ENCODE measurements around the gene FFAR1.

The FFAR1 gene

GRCh38 chr19:35307931-35308330 lies 39.8 kb upstream of the FFAR1 start:
- Histone ChIP-seq H3K27me3 (ENCODE audit: insufficient read depth, low read length) (no peaks in the 10 kb centered on the region), H3K9ac (ENCODE audit: low read depth, low read length) (no peak overlapping the region), H3K27ac (ENCODE audit: low read length) (no peak overlapping the region)

GRCh38 chr19:35308910-35309309 lies 38.8 kb upstream of the FFAR1 start:
- no peak overlapping the region for H3K27ac ChIP-seq (ENCODE audit: low read length)
- H3K4me3 ChIP-seq (ENCODE audit: low read length): no peak overlapping the region
- H3K4me1 ChIP-seq (ENCODE audit: insufficient read depth, low read length): no peaks in the 10 kb centered on the region; the same call in 1 of the 2 replicates
- H3K9ac ChIP-seq (ENCODE audit: low read depth, low read length): no peak overlapping the region
- no peaks in the 10 kb centered on the region for H3K9me3 ChIP-seq (ENCODE audit: insufficient read depth, low read depth, low read length)
- no peaks in the 10 kb centered on the region for H3K36me3 ChIP-seq (ENCODE audit: insufficient read depth, low read depth, low read length)
- H3K27me3 ChIP-seq (ENCODE audit: insufficient read depth, low read length): no peaks in the 10 kb centered on the region

More at GRCh38 chr19:35307931-35308330, 39.8 kb upstream of the FFAR1 start:
- Histone ChIP-seq H3K36me3 (ENCODE audit: insufficient read depth, low read depth, low read length) (no peaks in the 10 kb centered on the region), H3K4me3 (ENCODE audit: low read length) (no peak overlapping the region), H3K4me1 (ENCODE audit: insufficient read depth, low read length) (no peaks in the 10 kb centered on the region; the same call in 1 of the 2 replicates), H3K9me3 (ENCODE audit: insufficient read depth, low read depth, low read length) (no peaks in the 10 kb centered on the region)

- Histone ChIP-seq H3K4me1 (ENCODE audit: insufficient read depth, low read length) (no peaks in the 10 kb centered on the region; the same call in 1 of the 2 replicates), H3K4me3 (ENCODE audit: low read length) (no peak overlapping the region), H3K27me3 (ENCODE audit: insufficient read depth, low read length) (no peaks in the 10 kb centered on the region), H3K9ac (ENCODE audit: low read depth, low read length) (no peak overlapping the region), H3K9me3 (ENCODE audit: insufficient read depth, low read depth, low read length) (no peaks in the 10 kb centered on the region), H3K27ac (ENCODE audit: low read length) (no peak overlapping the region), H3K36me3 (ENCODE audit: insufficient read depth, low read depth, low read length) (no peaks in the 10 kb centered on the region)
Measured at GRCh38 chr19:35309481-35310279, 38.0 kb upstream of the FFAR1 start.

DNA sequence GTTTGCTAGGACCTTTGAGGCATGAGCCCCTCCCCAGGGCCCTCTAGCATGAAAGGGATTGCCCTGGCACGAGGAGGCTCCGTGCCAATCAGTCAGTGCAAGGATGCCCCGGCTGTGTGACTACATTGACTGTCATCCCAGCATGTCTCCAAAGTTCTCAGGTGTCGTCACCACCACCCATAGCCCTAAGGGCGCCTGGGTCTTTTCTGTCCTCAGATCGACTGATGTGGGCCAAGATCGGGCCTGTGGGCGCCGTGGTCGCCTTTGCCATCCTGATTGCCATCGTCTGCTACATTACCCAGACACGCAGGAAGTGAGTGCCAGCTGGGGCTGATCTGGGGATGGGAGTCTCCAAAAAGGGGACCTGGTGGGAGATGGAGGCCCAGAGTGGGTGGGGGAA lies 37.4 kb upstream of the FFAR1 start:
- Histone ChIP-seq H3K36me3 (ENCODE audit: insufficient read depth, low read depth, low read length) (no peaks in the 10 kb centered on the region), H3K27me3 (ENCODE audit: insufficient read depth, low read length) (no peaks in the 10 kb centered on the region), H3K4me1 (ENCODE audit: insufficient read depth, low read length) (no peaks in the 10 kb centered on the region; the same call in 1 of the 2 replicates), H3K4me3 (ENCODE audit: low read length) (no peak overlapping the region), H3K27ac (ENCODE audit: low read length) (no peak overlapping the region), H3K9me3 (ENCODE audit: insufficient read depth, low read depth, low read length) (no peaks in the 10 kb centered on the region), H3K9ac (ENCODE audit: low read depth, low read length) (no peak overlapping the region)

DNA sequence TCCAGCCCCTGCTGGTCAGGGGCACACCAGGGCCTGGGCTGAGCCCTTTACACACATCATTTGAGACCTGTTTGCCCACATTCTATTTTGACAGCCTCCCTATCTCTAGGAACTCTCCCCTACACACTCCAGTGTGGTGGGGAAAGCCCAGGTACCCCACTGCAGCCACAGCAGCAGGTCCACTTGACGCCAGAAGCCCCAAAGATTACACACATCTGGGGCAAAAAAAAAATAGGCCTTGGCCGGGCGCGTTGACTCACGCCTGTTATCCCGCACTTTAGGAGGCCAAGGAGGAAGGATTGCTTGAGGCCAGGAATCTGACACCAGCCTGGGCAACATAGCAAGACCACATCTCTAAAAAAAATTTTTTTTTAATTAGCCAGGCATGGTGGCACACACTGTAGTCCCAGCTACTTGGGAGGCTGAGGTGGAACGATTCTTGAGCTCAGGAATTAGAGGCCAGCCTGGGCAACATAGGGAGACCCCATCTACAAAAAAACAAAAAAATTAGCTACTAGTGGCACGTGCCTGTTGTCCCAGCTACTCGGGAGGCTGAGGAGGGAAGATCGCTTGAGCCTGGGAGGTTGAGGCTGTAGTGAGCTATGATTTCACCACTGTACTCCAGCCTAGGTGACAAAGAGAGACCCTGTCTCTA lies 36.8 kb upstream of the FFAR1 start:
- Histone ChIP-seq H3K36me3 (ENCODE audit: insufficient read depth, low read depth, low read length) (no peaks in the 10 kb centered on the region), H3K9me3 (ENCODE audit: insufficient read depth, low read depth, low read length) (no peaks in the 10 kb centered on the region), H3K27ac (ENCODE audit: low read length) (no peak overlapping the region), H3K9ac (ENCODE audit: low read depth, low read length) (no peak overlapping the region), H3K4me1 (ENCODE audit: insufficient read depth, low read length) (no peaks in the 10 kb centered on the region; the same call in 1 of the 2 replicates), H3K4me3 (ENCODE audit: low read length) (no peak overlapping the region), H3K27me3 (ENCODE audit: insufficient read depth, low read length) (no peaks in the 10 kb centered on the region)

DNA sequence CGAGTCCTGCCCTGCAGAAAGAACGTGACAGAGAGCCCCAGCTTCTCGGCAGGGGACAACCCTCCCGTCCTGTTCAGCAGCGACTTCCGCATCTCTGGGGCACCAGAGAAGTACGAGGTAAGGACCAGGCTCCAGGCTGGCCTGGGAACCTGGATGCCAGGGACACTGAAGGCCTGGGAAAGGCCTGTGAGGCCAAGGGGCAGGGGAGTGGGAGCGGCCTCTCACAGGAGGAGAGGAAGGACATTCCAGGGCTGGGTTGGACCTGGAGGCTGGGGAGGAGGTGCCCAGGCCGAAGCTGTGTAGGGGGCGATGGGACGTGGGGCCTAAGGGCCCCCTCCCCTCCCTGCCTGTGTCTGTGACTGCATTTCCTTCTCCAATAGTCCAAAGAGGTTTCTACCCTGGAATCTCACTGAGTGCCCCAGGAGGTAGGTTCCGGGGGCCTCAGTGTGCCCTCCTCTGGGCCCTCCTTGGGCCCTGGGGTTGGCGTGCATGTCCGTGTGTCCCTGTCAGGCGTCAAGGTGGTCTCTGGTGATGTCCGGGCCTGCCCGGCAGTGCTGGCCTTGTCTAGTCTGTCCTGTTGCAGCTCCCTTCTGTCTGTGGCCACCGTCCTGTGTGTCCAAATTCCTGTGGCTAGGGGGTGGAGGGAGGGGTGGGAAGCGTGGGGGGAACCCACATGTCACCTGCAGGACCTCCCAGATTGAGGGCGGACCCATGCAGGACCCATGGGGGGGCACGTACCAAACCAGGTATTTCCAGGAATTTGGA lies 35.6 kb upstream of the FFAR1 start:
- Histone ChIP-seq H3K4me1 (ENCODE audit: insufficient read depth, low read length) (no peaks in the 10 kb centered on the region; the same call in 1 of the 2 replicates), H3K27ac (ENCODE audit: low read length) (no peak overlapping the region), H3K9ac (ENCODE audit: low read depth, low read length) (no peak overlapping the region), H3K9me3 (ENCODE audit: insufficient read depth, low read depth, low read length) (no peaks in the 10 kb centered on the region), H3K36me3 (ENCODE audit: insufficient read depth, low read depth, low read length) (no peaks in the 10 kb centered on the region), H3K27me3 (ENCODE audit: insufficient read depth, low read length) (no peaks in the 10 kb centered on the region), H3K4me3 (ENCODE audit: low read length) (no peak overlapping the region)

GRCh38 chr19:35313587-35313986 lies 34.1 kb upstream of the FFAR1 start:
- H3K9me3 ChIP-seq (ENCODE audit: insufficient read depth, low read depth, low read length): no peaks in the 10 kb centered on the region
- H3K4me1 ChIP-seq (ENCODE audit: insufficient read depth, low read length): no peaks in the 10 kb centered on the region; the same call in 1 of the 2 replicates
- no peaks in the 10 kb centered on the region for H3K27me3 ChIP-seq (ENCODE audit: insufficient read depth, low read length)
- H3K9ac ChIP-seq (ENCODE audit: low read depth, low read length): no peak overlapping the region
- H3K36me3 ChIP-seq (ENCODE audit: insufficient read depth, low read depth, low read length): no peaks in the 10 kb centered on the region
- no peak overlapping the region for H3K27ac ChIP-seq (ENCODE audit: low read length)
- H3K4me3 ChIP-seq (ENCODE audit: low read length): no peak overlapping the region

DNA sequence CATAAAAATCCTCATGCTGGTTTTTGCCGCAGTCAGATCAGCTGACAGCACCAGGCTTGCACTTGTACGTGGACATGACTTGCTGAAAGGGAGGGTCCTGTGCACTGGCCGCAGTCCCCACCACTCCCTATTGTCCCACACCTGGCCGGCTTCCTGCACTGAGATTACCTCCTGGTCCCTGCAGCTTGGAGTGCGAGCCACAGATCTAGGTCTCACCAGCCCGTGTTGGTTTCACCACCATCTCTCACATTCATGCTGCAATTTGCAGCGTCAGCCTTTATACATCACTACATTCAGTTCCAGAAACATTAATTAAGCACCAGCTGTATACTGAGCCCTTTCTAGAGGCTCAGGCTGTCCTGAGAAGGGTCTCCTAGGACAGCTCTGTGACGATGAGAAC lies 33.7 kb upstream of the FFAR1 start:
- H3K9me3 ChIP-seq (ENCODE audit: insufficient read depth, low read depth, low read length): no peaks in the 10 kb centered on the region
- no peaks in the 10 kb centered on the region; the same call in 1 of the 2 replicates for H3K4me1 ChIP-seq (ENCODE audit: insufficient read depth, low read length)
- no peak overlapping the region for H3K9ac ChIP-seq (ENCODE audit: low read depth, low read length)
- no peaks in the 10 kb centered on the region for H3K27me3 ChIP-seq (ENCODE audit: insufficient read depth, low read length)
- H3K27ac ChIP-seq (ENCODE audit: low read length): no peak overlapping the region
- H3K36me3 ChIP-seq (ENCODE audit: insufficient read depth, low read depth, low read length): no peaks in the 10 kb centered on the region
- no peak overlapping the region for H3K4me3 ChIP-seq (ENCODE audit: low read length)

- H3K27me3 ChIP-seq (ENCODE audit: insufficient read depth, low read length): no peaks in the 10 kb centered on the region
- H3K9ac ChIP-seq (ENCODE audit: low read depth, low read length): no peak overlapping the region
- no peak overlapping the region for H3K27ac ChIP-seq (ENCODE audit: low read length)
- no peaks in the 10 kb centered on the region; the same call in 1 of the 2 replicates for H3K4me1 ChIP-seq (ENCODE audit: insufficient read depth, low read length)
- no peak overlapping the region for H3K4me3 ChIP-seq (ENCODE audit: low read length)
- H3K9me3 ChIP-seq (ENCODE audit: insufficient read depth, low read depth, low read length): no peaks in the 10 kb centered on the region
- no peaks in the 10 kb centered on the region for H3K36me3 ChIP-seq (ENCODE audit: insufficient read depth, low read depth, low read length)
Measured at GRCh38 chr19:35314858-35315470, 32.7 kb upstream of the FFAR1 start.

- Histone ChIP-seq H3K9ac (ENCODE audit: low read depth, low read length) (no peak overlapping the region), H3K27ac (ENCODE audit: low read length) (no peak overlapping the region), H3K9me3 (ENCODE audit: insufficient read depth, low read depth, low read length) (no peaks in the 10 kb centered on the region), H3K4me1 (ENCODE audit: insufficient read depth, low read length) (no peaks in the 10 kb centered on the region), H3K36me3 (ENCODE audit: insufficient read depth, low read depth, low read length) (no peaks in the 10 kb centered on the region), H3K27me3 (ENCODE audit: insufficient read depth, low read length) (no peaks in the 10 kb centered on the region), H3K4me3 (ENCODE audit: low read length) (no peak overlapping the region)
Measured at GRCh38 chr19:35315883-35316282, 31.8 kb upstream of the FFAR1 start.

DNA sequence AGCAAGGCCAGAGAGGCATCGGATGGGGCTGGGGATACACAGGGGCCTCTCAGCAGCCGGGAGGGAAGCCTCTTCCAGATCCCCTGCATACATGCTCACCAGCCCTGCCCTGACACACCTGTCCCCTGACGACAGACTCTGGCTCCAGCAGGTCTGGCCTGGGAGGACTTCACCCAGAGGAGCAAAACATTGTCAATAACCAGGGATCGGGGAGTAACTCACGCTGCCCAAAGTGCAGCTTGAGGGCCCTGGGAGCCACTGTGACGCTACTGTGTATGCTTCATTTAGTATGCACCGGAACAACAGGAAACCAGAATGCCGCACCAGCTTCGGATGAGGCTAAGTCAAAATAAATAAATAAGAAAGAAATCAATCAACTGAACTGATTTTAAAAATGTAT lies 31.1 kb upstream of the FFAR1 start:
- no peak overlapping the region for H3K9ac ChIP-seq (ENCODE audit: low read depth, low read length)
- H3K4me3 ChIP-seq (ENCODE audit: low read length): no peak overlapping the region
- no peak overlapping the region for H3K27ac ChIP-seq (ENCODE audit: low read length)
- no peaks in the 10 kb centered on the region for H3K4me1 ChIP-seq (ENCODE audit: insufficient read depth, low read length)
- H3K9me3 ChIP-seq (ENCODE audit: insufficient read depth, low read depth, low read length): no peaks in the 10 kb centered on the region
- H3K36me3 ChIP-seq (ENCODE audit: insufficient read depth, low read depth, low read length): no peaks in the 10 kb centered on the region
- no peaks in the 10 kb centered on the region for H3K27me3 ChIP-seq (ENCODE audit: insufficient read depth, low read length)

Measured in iPS-20b (cell line).